22Rv1 (cell line): ENCODE measurements around the gene SPATA12.

Source experiments
- CTCF ChIP-seq: fragments of 450-650 bp; IDR thresholded peaks from 2 replicates; pipeline ENCODE4 v1.5.1; 2017; ENCODE audit warnings: mild to moderate bottlenecking
- ZFX ChIP-seq: fragments of 450-650 bp; IDR thresholded peaks from 2 replicates; pipeline ENCODE4 v1.6.1; 2017; ENCODE audit warnings: antibody characterized with exemption, borderline replicate concordance

- TF ChIP-seq CTCF = no peak
- TF ChIP-seq ZFX = no peak
These were observed 12.3 kb upstream of the SPATA12 start for GRCh38 chr3:57048052-57048671.
